Lower leg skin (tissue), 3 donors: ENCODE results near the gene AUTS2.

Experiments
- POLR2A ChIP-seq, 2 donors: fragments of 450-650 bp; IDR thresholded peaks; one replicate each; pipeline ENCODE4 v1.6.1; 2016 to 2017; ENCODE audit warnings: antibody characterized with exemption in 2 of 2, mild to moderate bottlenecking in 1 of 2, moderate library complexity in 1 of 2
- TF ChIP-seq, protein P1 (sequence below), 3 donors: fragments of 450-650 bp; IDR thresholded peaks; one replicate each; pipeline ENCODE4 v1.5.1; 2016; ENCODE audit warnings: antibody characterized with exemption in 3 of 3, mild to moderate bottlenecking in 3 of 3, moderate library complexity in 2 of 3

DNA sequence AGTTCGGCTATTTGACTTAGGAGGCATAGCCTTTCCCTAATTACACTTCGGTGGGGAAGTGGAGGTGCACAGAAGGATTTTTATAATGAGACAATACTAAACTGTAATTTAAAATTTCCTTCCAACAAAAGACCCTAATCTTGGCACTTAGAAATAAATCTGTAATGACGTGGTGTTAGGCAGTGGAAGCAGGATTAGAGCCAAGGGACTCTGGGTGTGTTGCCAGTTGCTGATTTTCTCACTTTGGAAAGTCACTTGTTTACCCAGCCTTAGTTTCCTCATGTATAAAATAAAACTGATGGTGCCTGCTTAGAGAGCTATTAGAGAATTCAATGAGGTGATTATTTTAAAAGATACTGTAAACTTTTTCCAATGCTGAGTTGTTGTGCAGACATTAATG is 287.2 kb downstream of the AUTS2 start:
- TF ChIP-seq, protein P1, sequence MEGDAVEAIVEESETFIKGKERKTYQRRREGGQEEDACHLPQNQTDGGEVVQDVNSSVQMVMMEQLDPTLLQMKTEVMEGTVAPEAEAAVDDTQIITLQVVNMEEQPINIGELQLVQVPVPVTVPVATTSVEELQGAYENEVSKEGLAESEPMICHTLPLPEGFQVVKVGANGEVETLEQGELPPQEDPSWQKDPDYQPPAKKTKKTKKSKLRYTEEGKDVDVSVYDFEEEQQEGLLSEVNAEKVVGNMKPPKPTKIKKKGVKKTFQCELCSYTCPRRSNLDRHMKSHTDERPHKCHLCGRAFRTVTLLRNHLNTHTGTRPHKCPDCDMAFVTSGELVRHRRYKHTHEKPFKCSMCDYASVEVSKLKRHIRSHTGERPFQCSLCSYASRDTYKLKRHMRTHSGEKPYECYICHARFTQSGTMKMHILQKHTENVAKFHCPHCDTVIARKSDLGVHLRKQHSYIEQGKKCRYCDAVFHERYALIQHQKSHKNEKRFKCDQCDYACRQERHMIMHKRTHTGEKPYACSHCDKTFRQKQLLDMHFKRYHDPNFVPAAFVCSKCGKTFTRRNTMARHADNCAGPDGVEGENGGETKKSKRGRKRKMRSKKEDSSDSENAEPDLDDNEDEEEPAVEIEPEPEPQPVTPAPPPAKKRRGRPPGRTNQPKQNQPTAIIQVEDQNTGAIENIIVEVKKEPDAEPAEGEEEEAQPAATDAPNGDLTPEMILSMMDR (IDR thresholded peaks at IDR 0.05), result no peak
- no peak for TF ChIP-seq POLR2A (IDR thresholded peaks at IDR 0.05)
